ENCODE results near the gene PADI6.

The PADI6 gene

GRCh38 chr1:17422461-17422860, 50.5 kb downstream of the PADI6 start:
- no peak for TF ChIP-seq CTCF (IDR thresholded peaks at IDR 0.05; ENCODE audit: extremely low read depth, insufficient read depth, missing control alignments)
- DNase-seq (ENCODE audit: low spot score): no peak
- in situ Hi-C loops (cut with MboI; ENCODE audit: low pct_unique_long_range_greater_than_20kb, low sequenced_read_pairs, unreplicated experiment): no loop called here

- no peak for TF ChIP-seq CTCF (IDR thresholded peaks at IDR 0.05; ENCODE audit: extremely low read depth, insufficient read depth, missing control alignments)
- DNase-seq (ENCODE audit: low spot score): no peak
- in situ Hi-C loops (cut with MboI; ENCODE audit: low pct_unique_long_range_greater_than_20kb, low sequenced_read_pairs, unreplicated experiment): no loop called here
Measured at GRCh38 chr1:17423781-17424245, 51.8 kb downstream of the PADI6 start.

- in situ Hi-C loops (cut with MboI; ENCODE audit: low pct_unique_long_range_greater_than_20kb, low sequenced_read_pairs, unreplicated experiment): no loop called here
- DNase-seq (ENCODE audit: low spot score): no peak
- no peak for TF ChIP-seq CTCF (IDR thresholded peaks at IDR 0.05; ENCODE audit: extremely low read depth, insufficient read depth, missing control alignments)
Measured at GRCh38 chr1:17425806-17426600, 54.0 kb downstream of the PADI6 start.

- DNase-seq (ENCODE audit: low spot score): no peak
- TF ChIP-seq CTCF (IDR thresholded peaks at IDR 0.05; ENCODE audit: extremely low read depth, insufficient read depth, missing control alignments): no peak
- in situ Hi-C loops (cut with MboI; ENCODE audit: low pct_unique_long_range_greater_than_20kb, low sequenced_read_pairs, unreplicated experiment): no loop called here
Measured at GRCh38 chr1:17427696-17428660, 56.0 kb downstream of the PADI6 start.

- TF ChIP-seq CTCF (IDR thresholded peaks at IDR 0.05; ENCODE audit: extremely low read depth, insufficient read depth, missing control alignments): no peak
- in situ Hi-C loops (cut with MboI; ENCODE audit: low pct_unique_long_range_greater_than_20kb, low sequenced_read_pairs, unreplicated experiment): no loop called here
- DNase-seq (ENCODE audit: low spot score): no peak
Measured at GRCh38 chr1:17429183-17429582, 57.2 kb downstream of the PADI6 start.

- no peak for DNase-seq (ENCODE audit: low spot score)
- in situ Hi-C loops (cut with MboI; ENCODE audit: low pct_unique_long_range_greater_than_20kb, low sequenced_read_pairs, unreplicated experiment): no loop called here
- TF ChIP-seq CTCF (IDR thresholded peaks at IDR 0.05; ENCODE audit: extremely low read depth, insufficient read depth, missing control alignments): no peak
Measured at GRCh38 chr1:17432412-17432811, 60.4 kb downstream of the PADI6 start.
